Smooth muscle cell (in vitro differentiated cells): ENCODE measurements around the gene ARFGEF2. TPM values are rescaled to one million over a fixed set of nuclear protein-coding genes. Genes with fewer than 3 reads are reported as not detected.

Experiments used
- DNase-seq: peaks from one replicate; lab custom pipeline; 2025; ENCODE audit not compliant: unreplicated experiment; lab: John Stamatoyannopoulos, UW
- H2AFZ ChIP-seq: fragments of 200-600 bp; sonication (generic); 2 replicates; pipeline ENCODE4 v1.6.0; 2016; ENCODE audit warnings: antibody characterized with exemption, low read depth, mild to moderate bottlenecking
- H3F3A ChIP-seq: fragments of 200-600 bp; sonication (generic); 2 replicates; pipeline ENCODE4 v1.6.0; 2017; ENCODE audit warnings: antibody characterized with exemption, low read depth
- H3K27ac ChIP-seq: fragments of 200-600 bp; sonication (generic); 2 replicates; pipeline ENCODE4 v1.5.1; 2016; ENCODE audit warnings: low read depth, mild to moderate bottlenecking
- H3K27me3 ChIP-seq: fragments of 200-600 bp; sonication (generic); 2 replicates; pipeline ENCODE4 v1.6.1; 2016; ENCODE audit warnings: low read depth, mild to moderate bottlenecking
- H3K36me3 ChIP-seq: fragments of 200-600 bp; sonication (generic); 2 replicates; pipeline ENCODE4 v1.5.1; 2016; ENCODE audit warnings: low read depth
- H3K4me1 ChIP-seq: fragments of 200-600 bp; sonication (generic); 2 replicates; pipeline ENCODE4 v1.5.1; 2016; ENCODE audit warnings: low read depth
- H3K4me2 ChIP-seq: fragments of 200-600 bp; sonication (generic); 2 replicates; pipeline ENCODE4 v1.6.0; 2016; ENCODE audit warnings: mild to moderate bottlenecking
- H3K4me3 ChIP-seq: fragments of 200-600 bp; sonication (generic); 2 replicates; pipeline ENCODE4 v1.5.1; 2016; ENCODE audit warnings: mild to moderate bottlenecking
- H3K79me2 ChIP-seq: fragments of 200-600 bp; sonication (generic); 2 replicates; pipeline ENCODE4 v1.6.0; 2016; ENCODE audit warnings: low read depth, mild to moderate bottlenecking
- H3K9ac ChIP-seq: fragments of 200-600 bp; sonication (generic); 2 replicates; pipeline ENCODE4 v1.6.0; 2016; ENCODE audit warnings: low read depth
- H3K9me3 ChIP-seq: fragments of 200-600 bp; sonication (generic); replicated peaks from 2 replicates; pipeline ENCODE4 v1.5.1; 2016; ENCODE audit warnings: low read depth
- H4K20me1 ChIP-seq: fragments of 200-600 bp; sonication (generic); 2 replicates; pipeline ENCODE4 v1.6.0; 2016; ENCODE audit warnings: low read depth
- CTCF ChIP-seq: fragments of 200-600 bp; sonication (generic); IDR thresholded peaks from 2 replicates; pipeline ENCODE4 v1.5.1; 2017; ENCODE audit warnings: borderline replicate concordance, mild to moderate bottlenecking, antibody characterized with exemption; ENCODE audit not compliant: insufficient read depth, poor library complexity, severe bottlenecking
- WGBS: methylation state at CpG from one replicate; pipeline ENCODE4 v1.1.7; 2016; ENCODE audit warnings: low lambda C conversion rate; 5-methylcytosine and 5-hydroxymethylcytosine counted together
- polyA plus RNA-seq: library from polyadenylated mRNA; unstranded; fragments of >200 nt; fragmentation: Nextera tagmentation; extraction: Ambion mirVana; gene quantifications from 2 replicates; pipeline ENCODE4 v1.2.1, GENCODE V29; 2016
- total RNA-seq: library from RNA; depleted of rRNA; stranded (reverse); fragments of >200 nt; gene quantifications from 2 replicates; pipeline ENCODE4 v1.2.3, GENCODE V29; 2014

The ARFGEF2 gene
- total and polyA plus RNA-seq, 2 experiments from 2014 or later = 6.5 to 29.6 TPM

- no peaks in the 10 kb centered on the region for H3K27me3 ChIP-seq
- no peak overlapping the region for H3K9ac ChIP-seq
- H2AFZ ChIP-seq = no peak overlapping the region
- no peaks in the 10 kb centered on the region for H3K36me3 ChIP-seq
- no peak overlapping the region for H3K4me3 ChIP-seq
- no peak for TF ChIP-seq CTCF
- no peak overlapping the region for H3K4me2 ChIP-seq
- DNase-seq = no peak
- no peaks in the 10 kb centered on the region for H3K4me1 ChIP-seq
- WGBS = 74% methylated on average over 1 of the region's 1 CpG
- H3K79me2 ChIP-seq = peaks cover under 1% of the 10 kb centered on the region
- no peaks in the 10 kb centered on the region for H4K20me1 ChIP-seq
- no peaks in the 10 kb centered on the region for H3K9me3 ChIP-seq
- no peaks in the 10 kb centered on the region for H3F3A ChIP-seq
- H3K27ac ChIP-seq = no peak overlapping the region
Measured at GRCh38 chr20:48916699-48917098, 4.8 kb upstream of the ARFGEF2 start.

GRCh38 chr20:48919336-48919881 lies 2.1 kb upstream of the ARFGEF2 start:
- peaks cover 27% of the 10 kb centered on the region for H3K79me2 ChIP-seq
- WGBS = 85% methylated on average over 6 of the region's 6 CpGs
- no peak overlapping the region for H3K9ac ChIP-seq
- no peak overlapping the region for H2AFZ ChIP-seq
- H3F3A ChIP-seq = peaks cover 13% of the 10 kb centered on the region
- peaks cover 16% of the 10 kb centered on the region for H3K4me1 ChIP-seq
- H3K4me2 ChIP-seq = no peak overlapping the region
- no peak for DNase-seq
- no peak for TF ChIP-seq CTCF
- no peaks in the 10 kb centered on the region for H3K9me3 ChIP-seq
- no peaks in the 10 kb centered on the region for H3K36me3 ChIP-seq
- no peak overlapping the region for H3K4me3 ChIP-seq
- peaks cover 8% of the 10 kb centered on the region for H4K20me1 ChIP-seq
- no peak overlapping the region for H3K27ac ChIP-seq
- H3K27me3 ChIP-seq = no peaks in the 10 kb centered on the region

- H4K20me1 ChIP-seq = peaks cover 14% of the 10 kb centered on the region
- H3K79me2 ChIP-seq = peaks cover 33% of the 10 kb centered on the region
- H3K36me3 ChIP-seq = no peaks in the 10 kb centered on the region
- no peak for DNase-seq
- TF ChIP-seq CTCF = no peak
- H3F3A ChIP-seq = peaks cover 13% of the 10 kb centered on the region
- no peak overlapping the region for H3K4me3 ChIP-seq
- H3K27me3 ChIP-seq = no peaks in the 10 kb centered on the region
- H3K4me1 ChIP-seq = peaks cover 16% of the 10 kb centered on the region
- H3K9me3 ChIP-seq = no peaks in the 10 kb centered on the region
- WGBS = 45% methylated on average over 5 of the region's 5 CpGs
- H3K9ac ChIP-seq = no peak overlapping the region
- H3K4me2 ChIP-seq = no peak overlapping the region
- H2AFZ ChIP-seq = no peak overlapping the region
- no peak overlapping the region for H3K27ac ChIP-seq
Measured at GRCh38 chr20:48919882-48920526, 1.5 kb upstream of the ARFGEF2 start.
